Osteocyte (in vitro differentiated cells): Measurements from ENCODE around the gene GRIK4. TPM values are rescaled to one million over a fixed set of nuclear protein-coding genes. Genes with fewer than 3 reads are reported as not detected.

Source experiments
- DNase-seq: peaks from one replicate; pipeline ENCODE4 v3.0.0; 2021; ENCODE audit warnings: mixed read lengths; ENCODE audit not compliant: unreplicated experiment; ENCODE audit errors: extremely low spot score
- H3K27ac Mint-ChIP-seq: one replicate; pipeline ENCODE4 v1.8.0; 2021; ENCODE audit warnings: mild to moderate bottlenecking, mixed read lengths; ENCODE audit not compliant: unreplicated experiment
- H3K27me3 Mint-ChIP-seq: one replicate; pipeline ENCODE4 v1.8.0; 2021; ENCODE audit warnings: mixed read lengths; ENCODE audit not compliant: unreplicated experiment
- H3K36me3 Mint-ChIP-seq: one replicate; pipeline ENCODE4 v1.8.0; 2021; ENCODE audit warnings: mixed read lengths; ENCODE audit not compliant: unreplicated experiment
- H3K4me1 Mint-ChIP-seq: one replicate; pipeline ENCODE4 v1.8.0; 2021; ENCODE audit warnings: mixed read lengths; ENCODE audit not compliant: unreplicated experiment
- H3K4me3 Mint-ChIP-seq: one replicate; pipeline ENCODE4 v1.8.0; 2021; ENCODE audit warnings: mild to moderate bottlenecking, moderate library complexity, mixed read lengths; ENCODE audit not compliant: unreplicated experiment
- H3K9me3 Mint-ChIP-seq: one replicate; pipeline ENCODE4 v1.8.0; 2021; ENCODE audit warnings: mixed read lengths; ENCODE audit not compliant: unreplicated experiment
- total RNA-seq: library from RNA; stranded (reverse); gene quantifications from 2 replicates; pipeline ENCODE4 v1.2.1, GENCODE V29; 2021
- TF ChIP-seq, protein P1 (sequence below): fragments of 200-600 bp; sonication (generic); IDR thresholded peaks from 2 replicates; pipeline ENCODE4 v1.5.0; 2021; ENCODE audit warnings: antibody characterized with exemption, mild to moderate bottlenecking, moderate library complexity

The GRIK4 gene
- total RNA-seq, 1 donor from 2014 or later = 0.11 TPM

DNA sequence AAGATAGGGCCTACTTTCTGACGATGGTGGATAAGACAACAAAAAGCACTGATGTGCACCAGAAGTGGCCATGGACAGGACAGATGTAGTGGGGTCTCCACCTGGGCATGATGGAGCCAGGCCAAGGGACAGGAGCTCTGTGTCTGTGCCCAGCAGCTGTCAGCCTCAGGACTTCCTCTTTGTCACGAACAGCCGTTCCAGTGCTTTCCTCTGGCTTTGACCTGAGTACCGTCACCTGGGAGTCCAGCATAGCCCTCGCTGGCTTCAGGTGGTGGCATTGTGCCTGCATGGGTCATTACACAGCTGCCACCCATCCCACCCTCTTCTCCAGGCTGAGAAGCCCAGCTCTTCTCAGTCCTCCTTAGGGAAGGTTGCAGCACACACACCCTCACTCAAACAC lies 137.8 kb downstream of the GRIK4 start:
- Mint-ChIP-seq H3K27me3 (peaks cover 28% of the 10 kb centered on the region), H3K4me3 (no peak overlapping the region), H3K27ac (no peak overlapping the region), H3K9me3 (peaks cover 3% of the 10 kb centered on the region), H3K36me3 (no peaks in the 10 kb centered on the region), H3K4me1 (peaks cover 2% of the 10 kb centered on the region)
- no peak for DNase-seq
- TF ChIP-seq, protein P1, sequence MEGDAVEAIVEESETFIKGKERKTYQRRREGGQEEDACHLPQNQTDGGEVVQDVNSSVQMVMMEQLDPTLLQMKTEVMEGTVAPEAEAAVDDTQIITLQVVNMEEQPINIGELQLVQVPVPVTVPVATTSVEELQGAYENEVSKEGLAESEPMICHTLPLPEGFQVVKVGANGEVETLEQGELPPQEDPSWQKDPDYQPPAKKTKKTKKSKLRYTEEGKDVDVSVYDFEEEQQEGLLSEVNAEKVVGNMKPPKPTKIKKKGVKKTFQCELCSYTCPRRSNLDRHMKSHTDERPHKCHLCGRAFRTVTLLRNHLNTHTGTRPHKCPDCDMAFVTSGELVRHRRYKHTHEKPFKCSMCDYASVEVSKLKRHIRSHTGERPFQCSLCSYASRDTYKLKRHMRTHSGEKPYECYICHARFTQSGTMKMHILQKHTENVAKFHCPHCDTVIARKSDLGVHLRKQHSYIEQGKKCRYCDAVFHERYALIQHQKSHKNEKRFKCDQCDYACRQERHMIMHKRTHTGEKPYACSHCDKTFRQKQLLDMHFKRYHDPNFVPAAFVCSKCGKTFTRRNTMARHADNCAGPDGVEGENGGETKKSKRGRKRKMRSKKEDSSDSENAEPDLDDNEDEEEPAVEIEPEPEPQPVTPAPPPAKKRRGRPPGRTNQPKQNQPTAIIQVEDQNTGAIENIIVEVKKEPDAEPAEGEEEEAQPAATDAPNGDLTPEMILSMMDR = no peak

DNA sequence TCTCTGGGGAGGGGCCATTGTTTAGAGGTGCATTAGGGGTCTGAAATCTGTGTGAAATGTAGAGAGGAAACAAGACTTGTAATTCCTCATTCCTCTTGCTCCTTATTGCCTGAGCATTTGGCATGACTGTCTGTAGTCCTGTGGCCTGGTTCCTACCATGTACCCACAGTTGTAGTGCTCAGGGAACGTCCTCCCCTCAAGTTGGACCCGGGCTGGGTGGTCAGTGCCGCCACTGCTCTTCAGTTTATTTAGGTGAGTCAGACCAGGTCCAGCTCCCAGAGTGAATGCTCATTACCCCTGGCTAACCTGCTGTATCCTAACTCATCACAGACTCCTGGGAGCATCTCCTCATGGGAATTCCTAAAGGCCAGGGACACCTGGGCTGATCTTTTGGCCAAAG lies 139.8 kb downstream of the GRIK4 start:
- peaks cover 20% of the 10 kb centered on the region for H3K27me3 Mint-ChIP-seq
- no peak overlapping the region for H3K27ac Mint-ChIP-seq
- DNase-seq = no peak
- H3K4me1 Mint-ChIP-seq = no peaks in the 10 kb centered on the region
- H3K9me3 Mint-ChIP-seq = peaks cover 3% of the 10 kb centered on the region
- H3K4me3 Mint-ChIP-seq = no peak overlapping the region
- TF ChIP-seq, protein P1 = no peak
- H3K36me3 Mint-ChIP-seq = no peaks in the 10 kb centered on the region

DNA sequence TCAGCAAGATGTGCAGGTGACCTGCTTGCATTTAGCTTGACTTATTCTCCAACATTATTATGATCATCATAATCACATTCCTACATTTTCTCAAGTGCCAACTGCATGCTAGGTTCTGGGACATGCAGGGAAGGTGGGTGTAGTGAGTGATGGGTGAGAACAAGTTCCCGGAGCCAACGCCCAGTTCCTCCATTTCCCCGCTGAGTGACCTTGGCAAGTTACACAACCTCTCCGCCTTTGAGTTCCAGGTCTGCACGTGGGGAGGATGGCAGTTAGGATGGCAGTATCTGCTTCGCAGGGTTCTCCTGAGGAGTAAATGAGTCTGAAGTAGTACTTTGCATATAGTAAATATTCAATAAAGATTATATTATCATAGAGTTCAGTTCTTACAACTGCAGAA lies 140.3 kb downstream of the GRIK4 start:
- Mint-ChIP-seq H3K36me3 (no peaks in the 10 kb centered on the region), H3K4me3 (no peak overlapping the region), H3K4me1 (no peaks in the 10 kb centered on the region), H3K9me3 (peaks cover 3% of the 10 kb centered on the region), H3K27me3 (peaks cover 15% of the 10 kb centered on the region), H3K27ac (no peak overlapping the region)
- TF ChIP-seq, protein P1 = no peak
- DNase-seq = no peak

- TF ChIP-seq, protein P1 = no peak
- H3K27me3 Mint-ChIP-seq = peaks cover 14% of the 10 kb centered on the region
- no peak overlapping the region for H3K4me3 Mint-ChIP-seq
- no peak for DNase-seq
- peaks cover 3% of the 10 kb centered on the region for H3K9me3 Mint-ChIP-seq
- H3K4me1 Mint-ChIP-seq = no peaks in the 10 kb centered on the region
- H3K27ac Mint-ChIP-seq = no peak overlapping the region
- H3K36me3 Mint-ChIP-seq = no peaks in the 10 kb centered on the region
Observed at GRCh38 chr11:120652705-120653335, 141.3 kb downstream of the GRIK4 start.

DNA sequence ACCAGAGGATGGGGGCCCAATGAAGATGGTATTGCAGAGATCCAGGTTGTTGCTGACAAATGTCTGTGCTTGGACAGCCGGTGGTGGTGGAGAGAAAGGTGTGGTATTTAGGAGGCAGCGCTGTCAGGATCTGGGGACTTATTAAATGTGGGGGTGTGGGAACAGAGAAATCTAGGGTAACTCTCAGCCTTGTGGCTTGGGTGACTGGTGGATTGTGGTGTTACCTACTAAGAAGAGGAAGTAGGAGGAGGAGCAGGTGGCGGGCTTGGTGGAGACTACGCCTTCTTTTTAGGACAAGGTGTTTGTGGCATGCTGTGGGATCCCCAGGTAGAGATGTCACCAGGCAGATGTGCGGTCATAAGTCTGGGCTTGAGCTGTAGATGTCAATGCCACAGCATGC lies 144.0 kb downstream of the GRIK4 start:
- H3K36me3 Mint-ChIP-seq = no peaks in the 10 kb centered on the region
- peaks cover 3% of the 10 kb centered on the region for H3K9me3 Mint-ChIP-seq
- H3K4me1 Mint-ChIP-seq = no peaks in the 10 kb centered on the region
- no peak for DNase-seq
- H3K27ac Mint-ChIP-seq = no peak overlapping the region
- H3K4me3 Mint-ChIP-seq = no peak overlapping the region
- TF ChIP-seq, protein P1 = no peak
- H3K27me3 Mint-ChIP-seq = peaks cover 8% of the 10 kb centered on the region
